Testis (tissue), 2 donors: ENCODE measurements around the gene STOX2.

Experiments
- CTCF ChIP-seq, 3 experiments: fragments of 450-650 bp in 2 of 3; fragments of 200-600 bp in 1 of 3; sonication (generic) in 1 of 3; IDR thresholded peaks; one replicate each; pipeline ENCODE4 v1.5.1; 2016 to 2019; ENCODE audit warnings: antibody characterized with exemption in 3 of 3, mild to moderate bottlenecking in 2 of 3, moderate library complexity in 1 of 3
- POLR2A ChIP-seq: fragments of 450-650 bp; IDR thresholded peaks from one replicate; pipeline ENCODE4 v1.6.1; 2017; ENCODE audit warnings: antibody characterized with exemption, mild to moderate bottlenecking, moderate library complexity

GRCh38 chr4:184028561-184029374, 123.7 kb downstream of the STOX2 start:
- TF ChIP-seq POLR2A (no peak), CTCF (IDR thresholded peaks at IDR 0.05) (no peak)
